Renal pelvis (tissue), 4 donors: ENCODE data around the gene SPIN2B. TPM values are rescaled to one million over a fixed set of nuclear protein-coding genes. Genes with fewer than 3 reads are reported as not detected.
"Not testable (repeated sequence)": the region's sequence is repeated elsewhere in the genome, so short reads cannot be mapped to it uniquely, and the experiment has no call there.

Experiments
- DNase-seq: peaks from one replicate; pipeline ENCODE4 v3.0.0-alpha.2; 2013
- polyA plus RNA-seq, 3 donors: library from polyadenylated mRNA; unstranded; fragments of 120-200 nt; gene quantifications; one replicate each; pipeline ENCODE4 v1.2.1, GENCODE V29; 2013; ENCODE audit not compliant: insufficient read length in 3 of 3

The SPIN2B gene
- polyA plus RNA-seq, 3 donors, result 20.3 to 22.4 (median 21.3) TPM

DNA sequence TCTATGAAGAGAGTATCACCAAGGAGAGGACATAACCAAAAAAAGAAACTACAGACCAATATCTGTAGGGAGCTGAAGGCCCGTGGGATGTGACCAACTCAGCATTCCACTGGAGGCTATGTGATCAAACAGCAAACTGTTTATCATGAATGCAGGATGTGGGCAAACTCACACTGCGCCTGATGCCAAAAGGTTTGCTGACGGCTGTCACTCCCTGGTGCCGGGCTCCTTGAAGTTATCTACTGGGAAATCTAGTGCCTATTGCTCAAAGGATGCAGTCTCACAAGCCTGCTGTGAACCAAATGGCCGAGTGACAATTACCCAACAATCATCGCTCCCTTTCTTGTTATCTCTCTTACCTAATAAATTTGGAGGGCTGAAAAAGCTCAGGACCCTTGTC is 18.4 kb downstream of the SPIN2B start:
- not testable (repeated sequence) for DNase-seq

DNA sequence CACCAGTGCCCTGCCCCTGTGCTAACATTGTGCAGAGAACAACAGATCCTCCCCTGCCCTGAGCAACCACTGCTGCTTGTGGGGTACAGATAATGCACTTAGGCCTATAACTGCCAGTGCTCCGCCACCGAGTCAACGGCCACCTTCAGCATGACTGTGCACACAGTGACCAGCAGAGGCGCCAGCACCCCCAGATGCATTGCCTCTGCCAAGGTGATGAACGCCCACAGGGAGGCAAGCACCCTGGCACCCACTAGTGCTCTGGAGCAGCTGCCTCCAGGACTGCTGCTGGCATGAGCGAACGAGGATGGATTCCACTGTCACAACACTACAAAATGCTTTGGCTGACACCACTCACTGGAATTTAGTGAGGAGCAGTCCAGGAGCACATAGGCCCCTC is 38.2 kb downstream of the SPIN2B start:
- DNase-seq, result no peak

DNA sequence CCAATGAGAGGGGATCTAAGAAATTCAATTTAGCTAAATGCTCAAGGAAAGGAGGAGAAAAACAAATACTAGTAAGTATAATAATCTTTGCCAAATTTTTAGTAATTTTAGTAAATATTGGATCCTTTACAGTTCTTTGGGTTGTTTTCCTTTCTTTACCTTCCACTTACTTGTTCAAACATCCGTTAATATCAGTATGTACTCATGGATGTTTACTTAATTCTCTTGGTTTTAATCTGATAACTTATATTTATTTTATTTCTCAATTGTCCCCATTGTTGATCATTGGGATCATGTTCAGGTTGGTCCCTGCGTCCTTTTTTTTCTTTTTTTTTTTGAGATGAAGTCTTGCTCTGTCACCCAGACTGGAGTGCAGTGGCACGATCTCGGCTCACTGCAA is 46.9 kb downstream of the SPIN2B start:
- no peak for DNase-seq

DNA sequence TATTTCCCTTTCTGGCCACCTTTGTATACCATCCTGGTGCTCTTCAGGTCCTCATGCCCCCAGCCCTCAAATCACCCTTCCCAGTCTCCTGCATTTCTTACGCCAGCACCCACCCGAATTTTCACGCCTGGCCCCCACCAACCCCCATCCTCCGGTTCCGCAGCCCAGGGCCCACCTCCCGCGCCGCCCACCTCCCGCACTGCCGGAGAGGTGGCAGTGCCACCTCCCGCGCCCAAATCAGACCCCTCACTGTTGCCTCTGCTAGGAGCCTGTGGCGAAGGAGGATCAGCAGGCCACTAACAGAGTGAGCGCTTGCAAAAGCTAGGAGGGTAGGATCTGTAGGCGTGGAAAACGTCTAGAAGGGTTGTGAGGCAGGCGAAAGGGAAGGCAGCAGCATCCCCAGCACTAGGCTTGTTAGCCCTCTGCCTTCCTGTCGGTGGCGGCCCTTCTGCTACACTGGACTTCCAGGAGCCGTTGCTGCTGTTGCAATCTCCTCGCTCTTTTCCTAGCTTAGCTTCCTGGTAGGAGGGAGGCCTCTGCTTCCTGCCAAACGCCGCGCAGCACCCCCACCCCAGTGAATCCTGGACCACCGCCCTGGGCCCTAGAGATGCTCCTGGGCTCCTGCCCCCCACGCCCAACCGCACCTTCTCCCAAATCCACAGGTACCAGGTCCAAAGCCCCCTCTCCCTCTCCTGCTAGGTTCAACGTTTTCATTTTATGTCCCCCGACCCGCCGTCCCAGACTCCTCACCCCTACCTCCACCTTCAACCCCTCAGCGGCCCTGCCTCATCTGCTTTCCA is 51.0 kb downstream of the SPIN2B start:
- no peak for DNase-seq

Other genes starting within 250 kb of the SPIN2B start
- gene SPIN3, start 126.0 kb downstream of the SPIN2B start, polyA plus RNA-seq, result 10 to 100 TPM; 18.3 to 26.7 (median 25.8) TPM
- gene SPIN2A, start 15.8 kb upstream of the SPIN2B start, polyA plus RNA-seq, result 1 to 10 TPM; 3.3 to 4.7 (median 4.3) TPM
- 10 to 100 TPM in 2 of 3 donors, 1 to 10 TPM in 1; 9.5 to 16.1 (median 15.4) TPM for gene FAAH2, start 165.2 kb upstream of the SPIN2B start, polyA plus RNA-seq